ENCODE data around the gene MAP4. TPM values are rescaled to one million over a fixed set of nuclear protein-coding genes. Genes with fewer than 3 reads are reported as not detected.

The MAP4 gene
- total and polyA plus RNA-seq, 11 donors = 206 to 1,422 (median 771) TPM

GRCh38 chr3:47985381-47985780, 30.8 kb downstream of the MAP4 start:
- ATAC-seq (no peak), DNase-seq (no peak)
- no peak for TF ChIP-seq POLR2A (IDR thresholded peaks at IDR 0.05)
- TF ChIP-seq CTCF (IDR thresholded peaks at IDR 0.05) = no peak
- Histone ChIP-seq H3K36me3 (peaks cover 0 to 29% (median 4%) of the 10 kb centered on the region in 9 donors), H3K27ac (peak overlapping the region in 1 of 12 donors; percentile 12), H3K9me3 (no peaks in the 10 kb centered on the region), H3K4me3 (no peak overlapping the region), H3K27me3 (no peaks in the 10 kb centered on the region), H3K4me1 (peaks cover 0 to 55% (median 38%) of the 10 kb centered on the region in 12 donors)
- 18 to 25% (median 19%) methylated on average over 1 of the region's 1 CpG for WGBS, 4 donors
- intact Hi-C loops (cut with DNase I) = loop anchor here in 4 of 10 donors (5.0 to 10.0 kb wide), 2 partner anchors 91 to 167 kb away; no protein-coding TSS in a partner anchor

GRCh38 chr3:47984075-47984728, 32.0 kb downstream of the MAP4 start:
- ATAC-seq (no peak), DNase-seq (no peak)
- no peaks in the 10 kb centered on the region for H3K9me3 ChIP-seq
- WGBS, 4 donors = 87 to 96% (median 89%) methylated on average over 3 of the region's 3 CpGs
- no peak overlapping the region for H3K4me3 ChIP-seq
- intact Hi-C loops (cut with DNase I) = loop anchor here in 2 of 10 donors (10.0 kb wide), 1 partner anchor 89 kb away; no protein-coding TSS in a partner anchor
- H3K36me3 ChIP-seq = peaks cover 0 to 26% (median 3%) of the 10 kb centered on the region in 9 donors
- peaks cover 0 to 46% (median 30%) of the 10 kb centered on the region in 12 donors for H3K4me1 ChIP-seq
- H3K27ac ChIP-seq = no peak overlapping the region
- no peaks in the 10 kb centered on the region for H3K27me3 ChIP-seq
- TF ChIP-seq CTCF (IDR thresholded peaks at IDR 0.05) (no peak), POLR2A (IDR thresholded peaks at IDR 0.05) (no peak)

GRCh38 chr3:47980795-47981194, 35.4 kb downstream of the MAP4 start:
- WGBS, 4 donors = 82 to 86% (median 84%) methylated on average over 2 of the region's 2 CpGs
- no peak overlapping the region for H3K27ac ChIP-seq

More at GRCh38 chr3:47980795-47981194, 35.4 kb downstream of the MAP4 start:
- TF ChIP-seq POLR2A (IDR thresholded peaks at IDR 0.05) = no peak
- no peak for TF ChIP-seq CTCF (IDR thresholded peaks at IDR 0.05)
- ATAC-seq (no peak), DNase-seq (no peak)
- no peak overlapping the region for H3K4me3 ChIP-seq
- intact Hi-C loops (cut with DNase I) = loop anchor here in 2 of 10 donors (10.0 kb wide), 1 partner anchor 86 kb away; no protein-coding TSS in a partner anchor
- H3K27me3 ChIP-seq = no peaks in the 10 kb centered on the region
- H3K4me1 ChIP-seq = peaks cover 0 to 34% (median 22%) of the 10 kb centered on the region in 12 donors
- H3K36me3 ChIP-seq = peaks cover 0 to 22% (median 14%) of the 10 kb centered on the region in 9 donors
- H3K9me3 ChIP-seq = no peaks in the 10 kb centered on the region

Measured in heart left ventricle (tissue), 16 donors.